Activated CD4-positive, alpha-beta T cell treated with anti-CD3 and anti-CD28 coated beads, Interleukin-2, amount 50 U/mL, for 4 hours (primary cell): ENCODE data around the gene MAP4K4.
"Not testable (repeated sequence)": the region's sequence is repeated elsewhere in the genome, so short reads cannot be mapped to it uniquely, and the experiment has no call there.

Source experiments
- DNase-seq, 2 experiments: peaks; one replicate each; pipeline ENCODE4 v3.0.0-alpha.2; 2020

Gene MAP4K4

GRCh38 chr2:101930019-101930418, 232.5 kb downstream of the MAP4K4 start:
- no peak for DNase-seq

GRCh38 chr2:101930847-101931246, 233.3 kb downstream of the MAP4K4 start:
- DNase-seq, result no peak

- no peak for DNase-seq
Observed at GRCh38 chr2:101931402-101931801, 233.9 kb downstream of the MAP4K4 start.

GRCh38 chr2:101935764-101936163, 238.3 kb downstream of the MAP4K4 start:
- not testable (repeated sequence) for DNase-seq

GRCh38 chr2:101942851-101943250, 245.3 kb downstream of the MAP4K4 start:
- no peak for DNase-seq
